Endothelial cell (in vitro differentiated cells): Measurements from ENCODE around the gene NOS1AP. TPM values are rescaled to one million over a fixed set of nuclear protein-coding genes. Genes with fewer than 3 reads are reported as not detected.

Source experiments
- DNase-seq: peaks from one replicate; pipeline ENCODE4 v3.0.0; 2021; ENCODE audit warnings: low spot score
- H3K27ac Mint-ChIP-seq: one replicate; pipeline ENCODE4 v1.8.0; 2021; ENCODE audit warnings: mixed read lengths, inconsistent platforms; ENCODE audit not compliant: unreplicated experiment
- H3K27me3 Mint-ChIP-seq: one replicate; pipeline ENCODE4 v1.8.0; 2021; ENCODE audit warnings: mild to moderate bottlenecking, moderate library complexity, mixed read lengths, inconsistent platforms; ENCODE audit not compliant: unreplicated experiment
- H3K36me3 Mint-ChIP-seq: one replicate; pipeline ENCODE4 v1.8.0; 2021; ENCODE audit warnings: mild to moderate bottlenecking, low read depth, mixed read lengths, inconsistent platforms; ENCODE audit not compliant: unreplicated experiment
- H3K4me1 Mint-ChIP-seq: one replicate; pipeline ENCODE4 v1.8.0; 2021; ENCODE audit warnings: mild to moderate bottlenecking, mixed read lengths, inconsistent platforms; ENCODE audit not compliant: unreplicated experiment
- H3K4me3 Mint-ChIP-seq: one replicate; pipeline ENCODE4 v1.8.0; 2021; ENCODE audit warnings: mild to moderate bottlenecking, mixed read lengths, inconsistent platforms; ENCODE audit not compliant: unreplicated experiment
- H3K9me3 Mint-ChIP-seq: one replicate; pipeline ENCODE4 v1.8.0; 2021; ENCODE audit warnings: mixed read lengths, inconsistent platforms; ENCODE audit not compliant: unreplicated experiment
- CTCF ChIP-seq: fragments of 200-600 bp; sonication (generic); IDR thresholded peaks from one replicate; pipeline ENCODE4 v1.5.0; 2021; ENCODE audit warnings: antibody characterized with exemption; ENCODE audit not compliant: unreplicated experiment
- total RNA-seq: library from RNA; stranded (reverse); fragmentation: NEBNext Ultra II Directional; extraction: Animal tissue kit (Norgen Biotek cat#: 25700); gene quantifications from one replicate; pipeline ENCODE4 v1.2.1, GENCODE V29; 2021; ENCODE audit not compliant: unreplicated experiment

The NOS1AP gene
- total RNA-seq, 1 donor from 2014 or later, result 19.8 TPM

GRCh38 chr1:162117039-162117774 lies 47.7 kb downstream of the NOS1AP start:
- H3K4me1 Mint-ChIP-seq, result peaks cover 36% of the 10 kb centered on the region
- no peaks in the 10 kb centered on the region for H3K9me3 Mint-ChIP-seq
- H3K27ac Mint-ChIP-seq, result no peak overlapping the region
- DNase-seq, result no peak
- peaks cover 3% of the 10 kb centered on the region for H3K36me3 Mint-ChIP-seq
- TF ChIP-seq CTCF, result no peak
- no peak overlapping the region for H3K4me3 Mint-ChIP-seq
- peaks cover 3% of the 10 kb centered on the region for H3K27me3 Mint-ChIP-seq

- Mint-ChIP-seq H3K27ac (no peak overlapping the region), H3K27me3 (peaks cover 1% of the 10 kb centered on the region), H3K36me3 (peaks cover 3% of the 10 kb centered on the region), H3K4me3 (no peak overlapping the region), H3K9me3 (no peaks in the 10 kb centered on the region), H3K4me1 (peaks cover 31% of the 10 kb centered on the region)
- no peak for DNase-seq
- no peak for TF ChIP-seq CTCF
Observed at GRCh38 chr1:162118063-162118462, 48.6 kb downstream of the NOS1AP start.

GRCh38 chr1:162128693-162129356 lies 59.3 kb downstream of the NOS1AP start:
- Mint-ChIP-seq H3K4me3 (no peak overlapping the region), H3K4me1 (peaks cover 14% of the 10 kb centered on the region), H3K9me3 (no peaks in the 10 kb centered on the region), H3K36me3 (peaks cover 4% of the 10 kb centered on the region), H3K27me3 (peaks cover 3% of the 10 kb centered on the region), H3K27ac (no peak overlapping the region)
- no peak for TF ChIP-seq CTCF
- DNase-seq, result no peak

GRCh38 chr1:162130308-162130707 lies 60.8 kb downstream of the NOS1AP start:
- Mint-ChIP-seq H3K4me1 (peaks cover 22% of the 10 kb centered on the region), H3K4me3 (no peak overlapping the region), H3K9me3 (no peaks in the 10 kb centered on the region), H3K27me3 (peaks cover 2% of the 10 kb centered on the region), H3K36me3 (peaks cover 3% of the 10 kb centered on the region), H3K27ac (no peak overlapping the region)
- DNase-seq, result no peak
- no peak for TF ChIP-seq CTCF
